ENCODE results near the gene SEC16B. TPM values are rescaled to one million over a fixed set of nuclear protein-coding genes. Genes with fewer than 3 reads are reported as not detected.
"Not testable (repeated sequence)": the region's sequence is repeated elsewhere in the genome, so short reads cannot be mapped to it uniquely, and the experiment has no call there.

Gene SEC16B
- total RNA-seq, 1 experiment from 2014 or later = 0.82 TPM

DNA sequence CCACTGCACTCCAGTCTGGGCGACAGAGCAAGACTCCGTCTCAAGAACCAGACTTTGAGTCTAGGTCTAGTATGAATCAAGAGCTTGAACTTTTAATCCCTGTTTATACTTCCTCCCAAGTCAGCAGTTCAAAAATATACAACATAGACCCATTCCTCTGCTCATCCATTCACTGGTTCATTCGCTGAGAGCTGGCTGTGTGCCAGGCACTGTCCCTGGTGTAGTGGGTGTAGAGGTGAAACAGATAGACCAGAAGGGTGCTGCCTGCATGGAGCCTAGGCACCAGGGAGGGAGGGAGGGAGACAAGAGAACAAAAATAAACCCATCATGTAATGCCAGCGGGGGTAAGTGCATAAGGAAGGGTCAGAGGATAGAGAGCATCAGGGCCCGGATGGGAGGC, 25.5 kb upstream of the SEC16B start:
- Histone ChIP-seq H3K4me1 (replicated peaks) (no peaks in the 10 kb centered on the region), H3K36me3 (no peaks in the 10 kb centered on the region), H3K27ac (no peak overlapping the region), H3K4me3 (no peak overlapping the region), H3K27me3 (replicated peaks) (no peaks in the 10 kb centered on the region), H3K9me3 (replicated peaks) (no peaks in the 10 kb centered on the region)
- DNase-seq (ENCODE audit: low read depth in 1 of 2, low spot score in 2 of 2) = no peak

GRCh38 chr1:177986281-177986680, 16.4 kb upstream of the SEC16B start:
- not testable (repeated sequence) for H3K27ac ChIP-seq; H3K9me3 ChIP-seq (replicated peaks); H3K4me3 ChIP-seq; H3K36me3 ChIP-seq; H3K27me3 ChIP-seq (replicated peaks)
- DNase-seq (ENCODE audit: low read depth in 1 of 2, low spot score in 2 of 2) = peak in 1 of 2 experiments; percentile 47
- H3K4me1 ChIP-seq (replicated peaks) = peaks cover 23% of the 10 kb centered on the region

DNA sequence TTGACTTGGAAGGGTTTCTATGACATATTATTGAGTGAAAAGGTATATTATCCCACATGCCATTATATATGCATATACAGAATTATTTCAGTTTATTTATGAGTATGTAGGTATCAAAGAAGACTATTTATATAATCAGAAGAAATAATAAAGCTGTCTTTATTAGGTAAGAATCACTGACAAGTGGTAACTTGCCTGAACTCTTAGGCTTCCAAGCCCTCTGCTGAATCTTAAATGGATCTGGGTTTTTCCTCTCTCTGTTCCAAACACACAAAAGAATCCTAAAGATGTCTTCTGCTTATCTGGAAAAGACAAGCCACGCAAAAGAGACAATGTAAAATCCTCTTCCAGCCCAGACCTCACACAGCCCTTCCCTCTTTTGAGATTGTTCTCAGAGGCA, 14.9 kb upstream of the SEC16B start:
- no peak overlapping the region for H3K4me3 ChIP-seq
- DNase-seq (ENCODE audit: low read depth in 1 of 2, low spot score in 2 of 2) = no peak
- H3K27me3 ChIP-seq (replicated peaks) = no peaks in the 10 kb centered on the region
- no peak overlapping the region for H3K27ac ChIP-seq
- no peaks in the 10 kb centered on the region for H3K36me3 ChIP-seq
- peaks cover 25% of the 10 kb centered on the region for H3K4me1 ChIP-seq (replicated peaks)
- H3K9me3 ChIP-seq (replicated peaks) = no peaks in the 10 kb centered on the region

DNA sequence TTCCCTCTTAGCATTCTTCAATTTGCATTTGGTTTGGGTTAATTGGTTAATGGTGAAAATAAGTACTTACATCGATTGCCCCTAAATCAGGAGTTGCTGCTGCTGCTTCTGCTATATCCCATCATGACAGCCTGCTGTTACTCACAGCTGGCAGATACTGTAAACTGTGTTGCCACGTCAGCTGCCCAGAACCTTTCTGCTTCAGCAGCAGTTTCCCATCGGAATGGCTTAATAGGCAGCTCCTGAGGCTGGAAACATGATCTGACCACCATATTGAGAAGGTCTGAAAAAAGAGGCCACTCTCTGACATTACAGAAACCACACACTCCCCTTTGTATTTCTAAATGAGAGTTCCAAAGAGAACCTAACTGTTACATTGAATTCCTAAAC, 14.3 kb upstream of the SEC16B start:
- peak; percentile 70 to 75 for DNase-seq (ENCODE audit: low read depth in 1 of 2, low spot score in 2 of 2)
- no peaks in the 10 kb centered on the region for H3K36me3 ChIP-seq
- no peaks in the 10 kb centered on the region for H3K9me3 ChIP-seq (replicated peaks)
- H3K27me3 ChIP-seq (replicated peaks) = no peaks in the 10 kb centered on the region
- no peak overlapping the region for H3K27ac ChIP-seq
- H3K4me1 ChIP-seq (replicated peaks) = peaks cover 25% of the 10 kb centered on the region
- no peak overlapping the region for H3K4me3 ChIP-seq

DNA sequence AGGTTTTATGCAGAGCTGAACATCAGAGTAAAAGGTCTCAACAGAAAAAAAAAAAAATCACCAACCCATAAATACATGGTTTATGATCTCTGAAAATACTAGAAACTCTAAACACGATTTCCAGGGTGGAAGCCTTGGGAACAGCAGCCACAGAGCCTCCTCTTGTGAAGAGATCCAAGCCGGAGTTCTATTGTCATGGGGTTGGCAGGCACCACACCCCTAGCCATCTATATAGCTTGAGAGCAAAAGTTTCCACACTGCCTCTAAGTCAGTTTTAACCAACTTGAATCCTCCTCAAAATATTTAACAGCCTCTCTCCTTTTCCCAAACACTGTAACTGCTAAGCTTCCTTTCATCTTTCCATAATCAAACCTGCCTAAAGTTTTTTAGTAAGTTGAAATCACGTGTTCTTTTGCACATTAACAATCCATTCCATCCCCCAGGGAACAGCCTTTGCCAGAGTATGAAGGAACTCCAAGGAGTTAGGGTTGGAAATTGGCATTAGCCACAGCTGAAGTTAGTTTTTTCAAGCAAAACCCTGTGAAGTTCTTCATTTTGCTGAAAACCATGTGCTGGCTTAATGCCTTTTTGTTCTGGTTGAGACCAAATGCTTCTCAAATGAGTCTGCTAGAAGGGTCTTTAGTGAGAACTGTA, 13.8 kb upstream of the SEC16B start:
- Histone ChIP-seq H3K9me3 (replicated peaks) (no peaks in the 10 kb centered on the region), H3K27ac (no peak overlapping the region)
- DNase-seq (ENCODE audit: low read depth in 1 of 2, low spot score in 2 of 2) = no peak

DNA sequence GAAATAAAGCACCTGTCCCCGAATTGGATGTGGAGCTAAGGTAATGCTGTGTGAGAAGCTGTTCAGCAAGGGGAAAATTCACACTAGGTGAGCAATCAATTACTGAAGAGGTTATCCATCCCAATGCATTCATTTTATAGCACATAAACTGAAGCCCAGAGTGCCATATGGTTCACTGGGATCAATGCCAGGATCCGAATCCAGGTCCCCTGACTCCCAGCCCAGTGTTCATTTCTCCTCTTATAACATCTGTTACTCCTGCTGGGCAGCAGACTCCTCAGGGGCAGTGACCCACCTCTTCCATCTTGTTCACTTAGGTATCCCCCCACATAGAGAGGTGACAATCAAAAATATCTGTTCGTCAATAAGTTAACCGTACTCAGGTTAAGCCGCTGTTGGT, 13.2 kb upstream of the SEC16B start:
- no peaks in the 10 kb centered on the region for H3K36me3 ChIP-seq
- no peak overlapping the region for H3K27ac ChIP-seq
- H3K9me3 ChIP-seq (replicated peaks) = no peaks in the 10 kb centered on the region
- no peak for DNase-seq (ENCODE audit: low read depth in 1 of 2, low spot score in 2 of 2)
- H3K27me3 ChIP-seq (replicated peaks) = no peaks in the 10 kb centered on the region
- no peak overlapping the region for H3K4me3 ChIP-seq
- H3K4me1 ChIP-seq (replicated peaks) = peaks cover 25% of the 10 kb centered on the region

More for the DNA sequence above, 13.8 kb upstream of the SEC16B start:
- H3K36me3 ChIP-seq = no peaks in the 10 kb centered on the region
- no peaks in the 10 kb centered on the region for H3K27me3 ChIP-seq (replicated peaks)
- peaks cover 25% of the 10 kb centered on the region for H3K4me1 ChIP-seq (replicated peaks)
- no peak overlapping the region for H3K4me3 ChIP-seq

DNA sequence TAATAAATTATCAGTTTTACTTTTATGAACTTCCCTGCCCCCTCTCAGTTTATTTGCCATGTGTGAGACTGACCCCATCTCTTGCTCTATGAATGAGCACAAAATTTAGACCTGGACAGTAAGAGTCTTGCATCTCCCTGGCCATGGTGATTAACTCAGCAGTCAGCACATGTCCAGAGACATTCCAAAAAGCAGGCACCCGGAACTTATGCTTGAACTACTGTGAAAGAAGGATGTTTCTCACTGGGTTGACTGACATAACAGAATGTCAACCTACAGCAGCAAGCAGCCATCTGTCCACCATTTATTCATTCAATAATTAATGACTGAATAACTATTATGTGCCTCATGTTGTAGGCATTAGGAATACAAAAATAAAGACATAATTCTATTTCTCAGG, 11.3 kb upstream of the SEC16B start:
- no peak for DNase-seq (ENCODE audit: low read depth in 1 of 2, low spot score in 2 of 2)
- peaks cover 38% of the 10 kb centered on the region for H3K4me1 ChIP-seq (replicated peaks)
- H3K4me3 ChIP-seq = no peak overlapping the region

GRCh38 chr1:177979272-177979671, 9.4 kb upstream of the SEC16B start:
- Histone ChIP-seq H3K9me3 (replicated peaks) (no peaks in the 10 kb centered on the region), H3K4me1 (replicated peaks) (peaks cover 53% of the 10 kb centered on the region), H3K27ac (no peak overlapping the region), H3K27me3 (replicated peaks) (no peaks in the 10 kb centered on the region), H3K4me3 (no peak overlapping the region), H3K36me3 (no peaks in the 10 kb centered on the region)
- DNase-seq (ENCODE audit: low read depth in 1 of 2, low spot score in 2 of 2) = no peak

More for the DNA sequence above, 11.3 kb upstream of the SEC16B start:
- H3K27me3 ChIP-seq (replicated peaks) = no peaks in the 10 kb centered on the region
- H3K27ac ChIP-seq = no peak overlapping the region
- no peaks in the 10 kb centered on the region for H3K36me3 ChIP-seq
- no peaks in the 10 kb centered on the region for H3K9me3 ChIP-seq (replicated peaks)

DNA sequence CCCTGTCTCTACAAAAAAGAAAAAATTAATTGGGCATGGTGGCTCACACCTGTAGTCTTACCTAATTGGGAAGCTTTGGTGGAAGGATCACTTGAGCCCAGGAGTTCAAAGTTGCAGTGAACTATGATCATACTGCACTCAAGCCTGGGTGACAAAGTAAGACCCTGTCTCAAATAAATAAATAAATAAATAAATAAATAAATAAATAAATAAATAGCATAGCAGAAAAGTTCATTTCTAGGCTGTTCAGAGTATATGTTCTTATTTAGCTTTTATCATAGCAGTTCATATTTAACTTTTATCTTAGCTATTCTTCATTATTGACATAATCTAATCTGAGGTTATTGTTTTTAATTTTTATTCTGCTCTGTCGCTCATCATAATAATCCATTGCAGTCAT, 8.7 kb upstream of the SEC16B start:
- no peaks in the 10 kb centered on the region for H3K9me3 ChIP-seq (replicated peaks)
- no peak for DNase-seq (ENCODE audit: low read depth in 1 of 2, low spot score in 2 of 2)
- no peaks in the 10 kb centered on the region for H3K27me3 ChIP-seq (replicated peaks)
- peaks cover 47% of the 10 kb centered on the region for H3K4me1 ChIP-seq (replicated peaks)
- H3K27ac ChIP-seq = no peak overlapping the region
- H3K36me3 ChIP-seq = no peaks in the 10 kb centered on the region
- no peak overlapping the region for H3K4me3 ChIP-seq

- H3K27ac ChIP-seq = peak overlapping the region; percentile 32; the same call in 1 of the 2 replicates
- DNase-seq (ENCODE audit: low read depth in 1 of 2, low spot score in 2 of 2) = no peak
- no peaks in the 10 kb centered on the region for H3K9me3 ChIP-seq (replicated peaks)
- H3K4me3 ChIP-seq = no peak overlapping the region
- H3K4me1 ChIP-seq (replicated peaks) = peaks cover 44% of the 10 kb centered on the region
- H3K36me3 ChIP-seq = no peaks in the 10 kb centered on the region
- no peaks in the 10 kb centered on the region for H3K27me3 ChIP-seq (replicated peaks)
Measured at GRCh38 chr1:177977141-177977540, 7.3 kb upstream of the SEC16B start.

DNA sequence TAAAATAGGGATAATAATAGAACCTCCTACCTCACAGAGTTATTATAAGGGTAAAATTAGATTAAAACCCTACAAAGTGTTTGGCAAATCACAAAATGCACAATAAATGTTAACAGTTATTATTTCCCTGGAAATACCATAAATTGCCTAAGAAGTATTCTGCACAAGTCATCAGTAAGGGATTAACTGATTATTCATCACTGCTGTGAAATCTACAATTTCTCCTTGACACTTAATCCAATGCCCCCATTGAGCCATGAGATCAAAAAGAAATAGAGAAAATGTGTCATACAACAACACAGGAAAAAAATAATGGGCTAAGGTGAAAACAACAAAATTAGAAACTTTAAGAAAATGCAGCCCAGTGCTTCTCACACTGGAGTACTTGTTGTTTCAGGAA, 6.7 kb upstream of the SEC16B start:
- Histone ChIP-seq H3K9me3 (replicated peaks) (no peaks in the 10 kb centered on the region), H3K36me3 (no peaks in the 10 kb centered on the region), H3K27me3 (replicated peaks) (no peaks in the 10 kb centered on the region), H3K27ac (peak overlapping the region; percentile 32; the same call in 1 of the 2 replicates), H3K4me1 (replicated peaks) (peaks cover 41% of the 10 kb centered on the region), H3K4me3 (no peak overlapping the region)
- DNase-seq (ENCODE audit: low read depth in 1 of 2, low spot score in 2 of 2) = no peak

GRCh38 chr1:177975588-177976495, 6.0 kb upstream of the SEC16B start:
- no peak overlapping the region for H3K4me3 ChIP-seq
- peak overlapping the region; percentile 63 for H3K27ac ChIP-seq

DNA sequence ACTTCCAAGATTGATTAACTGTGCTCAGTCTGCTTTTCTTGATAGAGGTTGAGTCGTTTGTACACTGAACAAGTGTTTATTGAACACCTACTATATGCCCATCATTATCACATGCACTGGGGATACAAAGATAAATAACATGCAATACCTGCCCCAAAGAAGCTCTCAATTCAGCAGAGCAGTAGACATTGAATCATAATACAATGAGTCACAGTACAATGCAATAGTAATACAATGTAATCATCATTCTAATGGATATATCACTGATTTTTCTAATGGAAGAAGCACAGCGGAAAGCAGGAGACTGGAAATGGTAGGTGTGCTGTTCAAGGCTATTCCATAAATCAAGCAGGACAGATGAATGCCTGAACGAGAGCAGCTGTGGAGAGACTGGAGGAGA, 3.7 kb upstream of the SEC16B start:
- Histone ChIP-seq H3K27me3 (replicated peaks) (no peaks in the 10 kb centered on the region), H3K36me3 (no peaks in the 10 kb centered on the region), H3K4me3 (no peak overlapping the region), H3K27ac (no peak overlapping the region), H3K9me3 (replicated peaks) (no peaks in the 10 kb centered on the region), H3K4me1 (replicated peaks) (peaks cover 35% of the 10 kb centered on the region)
- DNase-seq (ENCODE audit: low read depth in 1 of 2, low spot score in 2 of 2) = no peak

More at GRCh38 chr1:177975588-177976495, 6.0 kb upstream of the SEC16B start:
- H3K36me3 ChIP-seq = no peaks in the 10 kb centered on the region
- no peaks in the 10 kb centered on the region for H3K27me3 ChIP-seq (replicated peaks)
- peaks cover 35% of the 10 kb centered on the region for H3K4me1 ChIP-seq (replicated peaks)
- peak; percentile 69 to 70 for DNase-seq (ENCODE audit: low read depth in 1 of 2, low spot score in 2 of 2)
- H3K9me3 ChIP-seq (replicated peaks) = no peaks in the 10 kb centered on the region

DNA sequence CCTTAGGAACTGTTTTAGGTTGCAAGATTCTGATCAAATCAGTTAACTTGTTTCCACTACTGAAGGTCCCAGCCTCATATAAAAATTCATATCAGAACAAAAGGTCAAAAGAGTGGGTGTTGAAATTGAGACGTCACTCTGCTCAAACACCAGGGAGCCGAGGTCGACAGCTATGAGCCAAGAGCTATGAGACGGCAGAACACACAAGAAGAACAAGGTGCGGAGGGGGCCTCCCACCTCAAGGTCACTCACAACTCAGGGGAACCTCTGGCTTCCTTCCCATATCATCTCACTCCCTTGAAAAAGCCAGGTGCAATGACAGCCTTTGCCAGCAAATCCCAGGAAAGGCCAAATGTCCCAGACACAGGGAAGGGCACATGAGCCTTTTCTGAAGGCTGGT, 749 bp downstream of the SEC16B start:
- Histone ChIP-seq H3K9me3 (replicated peaks) (no peaks in the 10 kb centered on the region), H3K4me3 (no peak overlapping the region), H3K4me1 (replicated peaks) (peaks cover under 1% of the 10 kb centered on the region; the same call in 1 of the 2 replicates), H3K27ac (no peak overlapping the region), H3K36me3 (no peaks in the 10 kb centered on the region), H3K27me3 (replicated peaks) (no peaks in the 10 kb centered on the region)
- no peak for DNase-seq (ENCODE audit: low read depth in 1 of 2, low spot score in 2 of 2)

All from SJSA1 (cell line).